GM19455 (cell line): ENCODE measurements around the gene SMAGP.
A peak's percentile ranks its signal among the peaks of the same experiment; 100 is the strongest.
"Not testable (repeated sequence)": the region's sequence is repeated elsewhere in the genome, so short reads cannot be mapped to it uniquely, and the experiment has no call there.

Experiments
- ATAC-seq: cut with Tn5 transposase; IDR thresholded peaks from one replicate; pipeline ENCODE4 v1.9.1; 2021; ENCODE audit not compliant: unreplicated experiment

The SMAGP gene

GRCh38 chr12:51225771-51226170, 44.4 kb downstream of the SMAGP start:
- ATAC-seq, result no peak

DNA sequence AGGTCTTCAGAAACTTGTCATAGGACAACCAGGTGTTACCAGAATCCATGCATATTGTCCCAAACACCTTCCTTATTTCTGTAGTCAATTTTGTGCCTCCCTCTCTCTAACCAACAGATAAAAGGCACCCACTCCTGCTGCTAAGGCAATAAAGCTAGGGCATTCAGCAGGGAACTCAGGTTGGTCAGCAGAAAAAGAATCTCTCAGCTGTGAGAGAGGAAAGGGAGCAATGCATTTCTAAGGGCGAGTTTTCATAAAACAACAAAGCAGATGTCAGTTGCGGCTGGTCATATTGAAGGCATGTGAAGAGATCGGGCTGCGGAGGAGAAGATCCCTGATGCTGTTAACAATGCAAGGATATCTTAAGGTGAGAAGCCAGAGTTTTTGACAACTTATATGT, 45.0 kb downstream of the SMAGP start:
- no peak for ATAC-seq

GRCh38 chr12:51224625-51225024, 45.6 kb downstream of the SMAGP start:
- no peak for ATAC-seq

DNA sequence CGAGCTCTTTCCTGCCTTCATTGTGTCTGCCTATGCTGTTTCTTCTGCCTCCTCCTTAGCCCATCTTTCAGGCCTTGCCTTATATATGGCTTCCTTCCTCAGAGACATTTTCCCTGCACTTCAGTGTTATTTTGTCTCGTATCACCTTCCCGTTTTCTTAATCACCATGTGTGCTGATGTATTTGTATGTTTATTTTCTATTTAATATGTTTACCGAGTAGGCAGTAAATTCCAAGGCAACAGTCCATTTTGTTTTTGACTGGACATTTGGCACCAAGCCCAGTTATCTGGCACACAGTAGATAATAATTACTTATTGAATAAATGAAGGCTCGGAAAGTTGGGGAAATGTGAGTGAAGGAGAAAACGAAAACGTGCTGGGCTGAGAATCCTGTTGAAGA, 47.8 kb downstream of the SMAGP start:
- no peak for ATAC-seq

GRCh38 chr12:51219857-51220256, 50.4 kb downstream of the SMAGP start:
- ATAC-seq, result not testable (repeated sequence)

DNA sequence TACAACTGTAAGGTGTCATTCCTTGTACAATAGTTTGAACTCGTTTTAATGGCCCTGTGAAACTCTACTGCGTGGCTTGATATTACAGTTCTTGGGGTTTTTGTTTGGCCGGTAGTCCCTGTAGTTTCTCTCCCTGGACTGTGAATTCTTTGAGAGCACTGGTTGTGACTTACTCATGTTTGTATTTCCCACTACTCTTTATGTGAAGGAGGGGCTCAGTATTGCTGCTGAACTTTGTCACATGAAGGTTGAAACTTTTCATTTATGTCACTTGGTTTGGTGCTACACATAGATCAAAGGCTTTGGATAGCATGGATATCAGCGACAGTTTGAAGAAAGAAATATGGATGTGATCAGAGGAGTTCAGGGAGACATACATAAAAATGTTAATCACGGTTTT, 50.9 kb downstream of the SMAGP start:
- ATAC-seq, result no peak

GRCh38 chr12:51218607-51219161, 51.5 kb downstream of the SMAGP start:
- ATAC-seq, result no peak

- peak; percentile 77 for ATAC-seq
Measured at GRCh38 chr12:51217968-51218606, 52.1 kb downstream of the SMAGP start, which contains the start of gene POU6F1. TSS of gene POU6F1 (minus strand) at chr12:51218062. CDS start at chr12:51206836, 11,226 bp downstream.

GRCh38 chr12:51217133-51217967, 52.9 kb downstream of the SMAGP start:
- ATAC-seq, result peak; percentile 32

- no peak for ATAC-seq
Measured at GRCh38 chr12:51216642-51217041, 53.6 kb downstream of the SMAGP start.

- no peak for ATAC-seq
Measured at GRCh38 chr12:51214895-51215294, 55.3 kb downstream of the SMAGP start.

DNA sequence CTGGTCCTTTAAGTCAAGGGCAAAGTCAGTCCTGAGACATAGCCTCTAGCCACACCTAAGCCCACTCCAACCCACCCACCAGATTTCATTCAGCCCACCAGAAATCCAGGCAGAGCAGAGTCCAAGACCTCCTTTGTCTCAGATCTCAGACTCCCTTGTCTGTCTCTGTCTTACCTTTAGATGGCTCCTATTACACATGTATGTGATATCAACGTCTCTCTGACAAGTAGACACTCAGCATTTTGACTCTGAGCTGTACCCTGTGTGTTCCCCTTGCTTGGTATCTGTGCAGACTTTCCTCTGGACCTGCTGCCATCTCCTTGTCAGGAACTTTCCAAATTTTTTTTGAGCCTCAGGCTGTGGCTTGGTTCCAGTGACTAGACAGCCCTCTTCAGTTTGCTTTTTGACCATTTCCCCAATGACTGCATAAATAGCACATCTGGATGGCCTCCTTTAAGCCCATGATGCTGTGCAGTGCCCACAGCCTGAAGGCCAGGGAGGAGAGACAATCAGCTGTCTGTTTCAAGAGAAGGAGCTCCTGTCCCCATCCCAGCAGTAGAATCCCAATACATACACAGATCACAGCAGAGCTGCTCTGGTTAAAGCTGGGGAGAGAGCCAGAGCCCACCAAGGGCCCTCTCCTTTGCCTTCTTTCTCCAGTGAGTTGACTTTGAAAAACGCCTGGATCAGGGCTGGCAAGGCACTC, 59.4 kb downstream of the SMAGP start:
- ATAC-seq, result no peak

DNA sequence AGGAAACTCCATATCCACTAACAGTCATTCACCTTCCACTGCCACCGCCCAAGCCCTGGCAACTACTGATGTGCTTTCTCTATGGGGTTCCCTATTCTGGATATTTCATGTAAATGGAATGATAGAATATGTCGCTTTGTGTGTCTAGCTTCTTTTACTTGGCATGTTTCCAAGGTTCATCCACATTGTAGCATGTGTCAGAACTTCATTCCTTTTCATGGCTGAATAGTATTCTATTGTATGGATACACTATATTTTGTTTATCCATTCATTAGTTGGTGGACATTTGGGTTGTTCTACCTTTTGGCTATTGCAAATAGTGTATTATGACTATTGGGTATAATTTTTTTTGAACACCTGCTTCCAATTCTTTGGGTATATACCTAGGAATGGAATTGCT, 61.0 kb downstream of the SMAGP start:
- ATAC-seq, result no peak

GRCh38 chr12:51208016-51208660, 62.1 kb downstream of the SMAGP start:
- no peak for ATAC-seq

DNA sequence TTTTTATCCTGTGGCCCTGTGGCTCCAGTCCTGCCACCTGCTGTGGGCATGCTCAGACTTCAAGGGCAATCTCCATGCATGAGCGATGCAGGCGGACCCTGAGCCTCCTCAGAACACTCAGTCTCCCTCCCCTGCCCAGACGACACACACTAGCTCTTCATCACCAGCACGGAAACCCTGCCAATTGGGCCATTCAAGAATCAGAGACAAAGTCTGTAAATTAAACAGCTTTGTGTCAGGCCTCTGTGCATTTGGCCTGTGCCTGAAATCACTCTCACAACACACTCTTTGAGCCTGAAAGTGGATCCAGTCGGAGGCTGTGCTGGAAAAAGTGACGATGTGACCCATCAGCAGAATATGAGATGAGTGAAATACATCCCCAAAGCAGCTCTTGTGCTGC, 64.9 kb downstream of the SMAGP start:
- no peak for ATAC-seq

DNA sequence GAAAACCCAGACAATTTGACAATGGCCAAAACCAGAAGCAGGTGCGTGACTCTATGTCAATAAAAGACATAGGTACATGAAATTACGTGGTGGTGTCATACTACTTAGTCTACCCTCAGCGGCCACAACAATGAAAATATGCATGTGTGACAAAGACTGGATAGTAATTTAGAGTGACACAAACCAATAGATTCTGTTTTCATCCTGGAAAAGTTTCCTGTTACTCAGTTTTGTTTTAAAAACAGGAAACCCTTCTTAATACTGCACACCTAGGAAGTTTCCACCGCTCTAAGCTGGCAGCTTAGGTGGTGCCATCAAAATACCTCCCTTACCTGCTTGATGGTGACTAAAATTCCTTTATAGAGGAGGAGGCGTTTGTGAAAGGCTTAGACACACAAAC, 67.5 kb downstream of the SMAGP start:
- no peak for ATAC-seq

DNA sequence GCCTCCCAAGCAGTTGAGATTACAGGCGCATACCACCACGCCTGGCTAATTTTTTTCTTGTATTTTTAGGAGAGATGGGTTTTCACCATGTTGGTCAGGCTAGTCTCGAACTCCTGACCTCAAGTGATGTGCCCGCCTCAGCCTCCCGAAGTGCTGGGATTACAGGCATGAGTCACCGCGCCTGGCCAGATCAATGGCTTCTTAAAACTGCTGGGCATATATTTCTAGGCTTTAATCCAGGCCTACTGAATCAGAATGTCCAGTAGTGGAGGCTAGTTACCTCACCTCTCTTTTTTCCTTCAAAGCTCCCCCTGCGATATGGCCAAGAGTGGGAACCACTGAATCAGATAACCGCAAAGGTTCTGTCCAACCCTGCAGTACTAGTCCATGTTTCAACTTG, 69.4 kb downstream of the SMAGP start:
- ATAC-seq, result no peak

GRCh38 chr12:51200156-51200555, 70.1 kb downstream of the SMAGP start:
- no peak for ATAC-seq

- no peak for ATAC-seq
Measured at GRCh38 chr12:51199366-51199945, 70.8 kb downstream of the SMAGP start.

- ATAC-seq, result no peak
Measured at GRCh38 chr12:51198568-51199365, 71.4 kb downstream of the SMAGP start.
